Breast epithelium (tissue), 3 donors: ENCODE data around the gene TNN.

Source experiments
- CTCF ChIP-seq, 3 donors: fragments of 450-650 bp; IDR thresholded peaks; one replicate each; pipeline ENCODE4 v1.5.1; 2016 to 2017; ENCODE audit warnings: antibody characterized with exemption in 3 of 3, mild to moderate bottlenecking in 3 of 3, moderate library complexity in 3 of 3
- POLR2A ChIP-seq: fragments of 450-650 bp; IDR thresholded peaks from one replicate; pipeline ENCODE4 v1.6.1; 2016; ENCODE audit warnings: antibody characterized with exemption, mild to moderate bottlenecking, moderate library complexity

GRCh38 chr1:175147569-175147968 is 79.9 kb downstream of the TNN start:
- TF ChIP-seq CTCF (IDR thresholded peaks at IDR 0.05) (no peak), POLR2A (no peak)
